GM19240 (cell line): Measurements from ENCODE around the gene ZNF830.
"Not testable (repeated sequence)": the region's sequence is repeated elsewhere in the genome, so short reads cannot be mapped to it uniquely, and the experiment has no call there.

Experiments
- DNase-seq: peaks from one replicate; pipeline ENCODE4 v3.0.0; 2011; ENCODE audit warnings: low spot score; ENCODE audit not compliant: insufficient read length

Gene ZNF830

DNA sequence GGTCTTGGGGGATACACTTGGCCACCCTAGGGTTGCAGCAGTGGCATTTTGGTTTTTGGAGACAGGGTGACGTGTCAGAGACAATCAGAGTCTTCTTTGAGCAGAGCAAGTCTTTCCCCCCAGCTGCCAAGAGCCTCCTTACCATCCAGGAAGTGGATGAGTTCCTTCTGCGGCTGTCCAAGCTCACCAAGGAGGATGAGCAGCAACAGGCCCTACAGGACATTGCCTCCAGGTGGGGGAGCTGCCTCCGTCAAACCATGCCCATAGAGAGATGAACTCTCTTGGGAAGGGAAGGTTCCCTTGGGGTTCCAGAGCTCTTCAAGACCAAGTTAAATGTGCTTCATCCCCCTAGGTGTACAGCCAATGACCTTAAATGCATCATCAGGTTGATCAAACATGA lies 30.3 kb downstream of the ZNF830 start:
- DNase-seq: no peak

GRCh38 chr17:34993031-34993430 lies 31.7 kb downstream of the ZNF830 start:
- no peak for DNase-seq

- no peak for DNase-seq
Measured at GRCh38 chr17:34996422-34997285, 35.3 kb downstream of the ZNF830 start.

- no peak for DNase-seq
Measured at GRCh38 chr17:34997355-34997862, 36.1 kb downstream of the ZNF830 start.

GRCh38 chr17:34998205-34998604 lies 36.9 kb downstream of the ZNF830 start:
- DNase-seq: peak; percentile 91

GRCh38 chr17:34999456-34999855 lies 38.1 kb downstream of the ZNF830 start:
- DNase-seq: no peak

- DNase-seq: not testable (repeated sequence)
Measured at GRCh38 chr17:35000965-35001364, 39.6 kb downstream of the ZNF830 start.

- DNase-seq: no peak
Measured at GRCh38 chr17:35001549-35001948, 40.2 kb downstream of the ZNF830 start.

DNA sequence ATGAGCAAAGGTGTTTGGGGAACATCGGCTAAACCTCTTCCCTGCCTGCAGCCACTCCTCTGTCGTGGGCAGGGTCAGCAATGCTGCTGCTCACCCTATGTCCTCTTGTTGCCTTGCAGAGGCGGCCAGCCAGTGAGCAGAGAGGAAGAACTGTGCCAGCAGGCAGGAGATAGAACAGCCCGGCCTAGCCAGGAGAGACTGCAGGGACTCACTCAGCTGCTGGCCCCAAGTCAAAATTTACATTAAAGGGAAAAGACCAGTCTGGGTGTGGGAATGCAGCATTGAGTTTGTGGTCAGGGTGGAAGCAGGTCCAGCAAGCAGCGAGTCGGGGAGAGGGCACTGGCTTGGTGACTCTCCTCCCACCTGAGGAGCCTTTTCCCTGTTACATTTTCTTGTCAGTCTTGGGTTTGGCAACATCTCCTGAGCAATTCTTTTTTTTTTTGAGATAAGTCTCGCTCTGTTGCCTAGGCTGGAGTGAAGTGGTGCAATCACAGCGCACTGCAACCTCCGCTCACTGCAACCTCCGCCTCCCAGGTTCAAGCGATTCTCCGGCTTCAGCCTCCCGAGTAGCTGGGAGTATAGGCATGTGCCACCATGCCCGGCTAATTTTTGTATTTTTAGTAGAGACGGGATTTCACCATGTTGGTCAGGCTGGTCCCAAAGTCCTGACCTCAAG lies 41.7 kb downstream of the ZNF830 start:
- DNase-seq: no peak

DNA sequence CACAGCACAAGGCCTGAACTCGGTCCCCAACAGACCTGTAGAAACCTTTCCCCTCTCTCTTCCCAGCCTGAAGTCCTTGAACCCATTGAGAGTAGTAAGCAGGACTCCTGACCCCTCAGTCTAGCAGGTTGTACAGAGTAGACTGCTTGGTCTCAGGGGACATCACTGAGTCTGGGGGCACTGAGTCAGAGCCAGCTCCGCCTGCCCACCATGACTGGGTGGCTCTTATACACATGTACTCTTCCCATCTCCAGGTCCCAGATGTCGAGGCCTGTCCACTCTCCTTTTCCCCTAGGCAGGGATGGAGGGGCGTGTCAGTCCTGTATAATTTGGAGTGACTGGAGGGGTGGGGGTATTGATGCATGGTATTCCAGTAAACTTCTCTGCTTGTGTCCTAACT lies 42.4 kb downstream of the ZNF830 start:
- no peak for DNase-seq

DNA sequence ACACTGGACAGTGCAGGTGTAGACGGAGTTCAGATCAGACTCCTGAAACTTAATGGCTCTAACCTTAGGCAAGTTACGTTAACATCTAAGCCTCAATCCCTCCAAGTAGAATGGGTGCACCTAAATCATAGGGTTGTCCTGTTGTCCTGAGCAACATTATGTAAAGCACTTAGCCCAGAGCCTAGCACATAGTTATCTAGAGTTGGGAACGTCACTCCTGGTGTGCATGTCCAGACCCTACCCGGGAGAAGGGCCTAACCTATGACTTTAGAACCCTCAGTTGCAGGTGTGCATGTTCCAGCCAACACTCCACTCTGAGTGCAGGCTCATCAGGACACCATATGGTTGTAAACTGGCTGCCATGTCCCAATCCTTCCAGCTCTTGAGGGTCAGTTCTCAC lies 45.0 kb downstream of the ZNF830 start:
- DNase-seq: no peak

DNA sequence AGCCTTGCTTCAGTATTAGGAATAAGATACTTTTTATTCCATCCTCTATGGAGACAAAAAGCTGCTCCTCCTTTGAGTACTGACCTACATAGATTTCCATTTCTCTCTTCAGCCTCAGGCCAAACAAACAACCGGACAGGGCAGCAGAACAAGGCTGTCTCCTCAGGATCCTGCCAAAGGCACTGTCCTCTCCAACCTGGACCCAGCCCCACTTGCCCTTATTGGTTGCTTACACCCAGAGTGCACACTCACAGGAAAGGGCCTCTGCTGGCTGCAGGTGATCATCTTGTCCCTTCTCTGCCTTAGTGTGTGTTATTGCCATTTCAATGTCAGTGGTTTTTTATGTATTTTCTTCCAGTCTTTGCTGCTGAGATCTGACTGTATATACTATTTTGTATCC lies 45.6 kb downstream of the ZNF830 start:
- no peak for DNase-seq

DNA sequence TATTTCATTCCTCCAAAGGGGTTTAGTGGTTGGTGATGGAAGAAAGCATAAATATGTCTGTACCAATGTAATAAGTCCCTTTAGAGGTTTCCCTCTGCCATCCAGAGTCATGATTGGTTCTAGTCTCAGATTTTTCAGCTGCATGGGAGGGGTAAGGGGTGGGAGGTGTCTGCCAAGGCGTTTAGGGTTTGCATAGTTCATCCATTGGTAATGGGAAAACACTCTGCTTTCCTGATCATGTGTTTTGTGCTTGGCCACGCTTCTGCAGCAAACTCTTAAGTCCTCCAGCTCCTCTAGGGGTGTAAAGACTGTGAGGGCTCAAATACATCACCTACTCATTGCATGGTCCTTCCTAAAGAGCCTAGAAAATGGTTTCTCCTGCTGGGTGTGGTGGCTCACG lies 48.8 kb downstream of the ZNF830 start:
- no peak for DNase-seq

GRCh38 chr17:35011671-35012216 lies 50.4 kb downstream of the ZNF830 start:
- DNase-seq: no peak
